NCI-H345 treated with DMSO at 0.1 percent for 48 hours (cell line): Measurements from ENCODE around the gene FAM177B.

ENCODE experiments used
- DNase-seq: peaks from one replicate; lab custom pipeline; 2025; ENCODE audit not compliant: unreplicated experiment; lab: John Stamatoyannopoulos, UW

Gene FAM177B

DNA sequence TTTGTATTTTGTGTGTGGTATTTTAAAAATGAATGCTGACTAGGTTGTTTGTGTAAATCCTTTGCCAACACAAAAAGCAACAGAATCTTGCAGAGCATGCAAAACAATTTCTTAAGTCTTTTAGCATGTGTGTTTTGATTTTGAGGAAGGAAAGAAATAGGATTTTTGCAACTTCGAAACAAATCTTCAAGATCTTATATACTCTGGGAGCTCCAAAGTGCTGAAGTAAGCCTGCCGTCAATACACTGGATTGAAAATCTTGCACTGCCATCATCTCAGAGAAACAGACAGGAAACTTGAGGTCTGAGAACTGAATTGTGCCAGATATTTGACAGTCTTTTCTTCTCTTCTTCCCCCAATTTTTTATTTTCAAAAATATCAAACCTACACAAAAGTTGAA lies 48.5 kb downstream of the FAM177B start:
- DNase-seq: no peak

DNA sequence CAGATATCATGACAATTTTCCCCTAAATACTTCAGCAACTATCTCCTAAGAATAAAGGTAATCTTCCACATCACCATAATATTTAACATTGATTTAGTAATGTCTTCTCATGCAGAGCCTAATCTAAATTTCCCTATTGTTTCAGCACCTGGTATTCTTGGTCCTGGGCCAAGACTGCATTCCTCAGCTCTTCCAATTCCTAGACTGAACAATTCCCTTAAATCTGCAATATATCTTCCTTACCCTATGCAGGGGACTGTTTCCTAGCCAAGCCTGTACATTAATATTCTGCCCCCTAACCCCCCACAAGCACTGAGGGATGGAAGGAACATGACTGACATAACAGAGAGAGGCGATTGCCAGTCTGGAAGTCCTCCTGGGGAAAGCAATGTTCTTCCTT lies 49.1 kb downstream of the FAM177B start:
- no peak for DNase-seq

DNA sequence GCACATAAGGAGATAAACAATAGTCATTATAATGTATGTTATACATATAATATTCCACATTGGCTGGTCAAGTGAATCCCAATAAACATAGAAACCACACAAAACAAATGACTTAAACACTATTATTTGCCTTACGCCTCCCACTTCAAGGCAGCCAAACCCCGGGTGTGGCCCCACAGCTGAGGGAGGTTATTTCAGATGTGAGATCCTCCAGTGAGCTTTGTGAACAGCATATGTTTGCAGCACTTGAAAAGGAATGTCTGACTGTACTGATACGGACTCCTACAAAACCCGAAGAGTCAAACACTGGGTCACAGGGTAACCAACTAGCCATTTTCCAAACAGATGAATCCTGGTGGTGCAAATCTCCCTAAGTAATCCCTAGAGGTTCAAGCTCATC lies 50.7 kb downstream of the FAM177B start:
- no peak for DNase-seq

DNA sequence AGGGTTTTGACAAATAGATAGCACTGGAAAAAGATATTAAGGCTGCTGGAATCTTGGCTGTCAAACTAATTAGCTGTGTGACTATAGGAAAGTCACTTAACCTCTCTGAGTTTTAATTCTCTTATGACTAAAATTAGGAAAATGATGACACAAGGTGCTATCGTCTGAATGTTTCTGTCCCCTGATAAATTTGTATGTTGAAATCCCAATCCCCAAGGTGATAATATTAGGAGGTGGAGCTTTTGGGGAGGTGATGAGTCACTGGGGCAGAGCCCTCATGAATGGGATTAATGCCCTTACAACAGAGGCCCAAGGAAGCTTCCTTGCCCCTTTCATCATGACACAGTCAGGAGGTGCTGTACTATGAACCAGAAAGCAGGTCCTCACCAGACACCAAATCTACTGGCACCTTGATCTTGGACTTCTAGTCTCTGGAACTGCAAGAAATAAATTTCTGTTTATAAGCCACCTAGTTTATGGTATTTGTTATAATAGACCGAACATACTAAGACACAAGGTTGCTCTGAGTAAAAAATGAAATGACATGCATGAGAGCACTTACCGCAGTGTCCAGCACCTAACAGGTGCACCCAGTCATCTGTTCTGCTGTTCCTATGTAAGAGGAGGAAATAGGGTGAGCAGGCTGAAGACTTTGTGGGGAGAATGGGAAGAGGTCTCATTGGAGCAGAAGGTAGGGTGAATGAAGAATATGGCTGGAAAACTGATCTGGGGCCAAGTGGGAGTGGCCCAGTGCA lies 51.6 kb downstream of the FAM177B start:
- DNase-seq: no peak

DNA sequence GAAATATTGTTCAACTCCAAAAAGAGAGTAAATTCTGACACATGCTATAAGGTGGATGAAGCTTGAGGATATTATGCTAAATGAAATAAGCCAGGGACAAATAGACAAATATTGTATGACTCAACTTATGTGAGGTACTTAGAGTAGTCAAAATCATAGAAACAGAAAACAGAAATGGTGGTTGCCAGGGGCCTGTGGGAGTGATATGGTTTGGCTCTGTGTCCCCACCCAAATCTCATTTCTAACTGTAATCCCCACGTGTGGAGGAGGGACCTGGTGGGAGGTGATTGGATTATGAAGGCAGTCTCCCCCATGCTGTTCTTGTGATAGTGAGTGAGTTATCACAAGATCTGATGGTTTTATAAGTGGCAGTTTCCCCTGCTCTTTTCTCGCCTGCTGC lies 53.1 kb downstream of the FAM177B start:
- no peak for DNase-seq

GRCh38 chr1:222790520-222790919 lies 53.5 kb downstream of the FAM177B start:
- no peak for DNase-seq

- no peak for DNase-seq
Measured at GRCh38 chr1:222791006-222791710, 54.2 kb downstream of the FAM177B start.

DNA sequence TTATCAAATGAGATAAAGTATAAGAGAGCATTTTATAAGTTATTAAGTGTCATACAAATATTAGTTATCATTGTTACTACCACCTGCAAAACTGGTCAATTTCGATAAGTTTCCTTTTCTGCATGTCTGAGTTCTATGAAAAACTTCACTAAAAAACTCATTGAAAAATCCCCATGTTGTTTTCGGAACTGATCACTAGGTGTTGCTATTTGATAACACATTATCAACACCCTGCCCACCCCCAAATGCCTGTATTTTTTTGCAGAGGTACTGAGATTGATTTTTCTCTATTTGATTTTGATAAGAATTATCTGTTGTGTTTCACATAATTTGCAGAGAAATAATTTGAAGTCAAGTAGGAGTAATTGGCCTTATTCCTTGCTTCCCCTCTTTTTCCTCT lies 55.7 kb downstream of the FAM177B start:
- DNase-seq: no peak

GRCh38 chr1:222794656-222795474 lies 57.9 kb downstream of the FAM177B start:
- no peak for DNase-seq

DNA sequence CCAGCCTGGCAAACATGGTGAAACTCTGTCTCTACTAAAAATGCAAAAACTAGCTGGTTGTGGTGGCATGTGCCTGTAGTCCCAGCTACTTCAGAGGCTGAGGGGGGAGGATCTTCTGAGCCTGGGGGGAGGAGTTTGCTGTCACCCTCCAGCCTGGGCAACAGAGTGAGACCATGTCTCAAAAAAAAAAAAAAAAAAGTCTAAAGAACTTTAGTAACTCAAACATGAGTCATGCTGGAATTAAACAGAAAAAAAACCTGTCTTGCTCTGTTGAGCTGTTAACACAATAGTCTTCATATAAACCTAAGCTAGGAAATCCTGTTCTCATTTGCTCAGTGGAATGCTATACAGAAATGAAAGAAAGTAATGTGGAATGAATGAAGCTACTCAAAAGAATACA lies 61.1 kb downstream of the FAM177B start:
- no peak for DNase-seq

- DNase-seq: no peak
Measured at GRCh38 chr1:222798975-222799374, 62.0 kb downstream of the FAM177B start.
